Smooth muscle cell (in vitro differentiated cells): ENCODE data around the gene CDC6. TPM values are rescaled to one million over a fixed set of nuclear protein-coding genes. Genes with fewer than 3 reads are reported as not detected.

ENCODE experiments used
- DNase-seq: peaks from one replicate; lab custom pipeline; 2025; ENCODE audit not compliant: unreplicated experiment; lab: John Stamatoyannopoulos, UW
- H2AFZ ChIP-seq: fragments of 200-600 bp; sonication (generic); 2 replicates; pipeline ENCODE4 v1.6.0; 2016; ENCODE audit warnings: antibody characterized with exemption, low read depth, mild to moderate bottlenecking
- H3F3A ChIP-seq: fragments of 200-600 bp; sonication (generic); 2 replicates; pipeline ENCODE4 v1.6.0; 2017; ENCODE audit warnings: antibody characterized with exemption, low read depth
- H3K27ac ChIP-seq: fragments of 200-600 bp; sonication (generic); 2 replicates; pipeline ENCODE4 v1.5.1; 2016; ENCODE audit warnings: low read depth, mild to moderate bottlenecking
- H3K27me3 ChIP-seq: fragments of 200-600 bp; sonication (generic); 2 replicates; pipeline ENCODE4 v1.6.1; 2016; ENCODE audit warnings: low read depth, mild to moderate bottlenecking
- H3K36me3 ChIP-seq: fragments of 200-600 bp; sonication (generic); 2 replicates; pipeline ENCODE4 v1.5.1; 2016; ENCODE audit warnings: low read depth
- H3K4me1 ChIP-seq: fragments of 200-600 bp; sonication (generic); 2 replicates; pipeline ENCODE4 v1.5.1; 2016; ENCODE audit warnings: low read depth
- H3K4me2 ChIP-seq: fragments of 200-600 bp; sonication (generic); 2 replicates; pipeline ENCODE4 v1.6.0; 2016; ENCODE audit warnings: mild to moderate bottlenecking
- H3K4me3 ChIP-seq: fragments of 200-600 bp; sonication (generic); 2 replicates; pipeline ENCODE4 v1.5.1; 2016; ENCODE audit warnings: mild to moderate bottlenecking
- H3K79me2 ChIP-seq: fragments of 200-600 bp; sonication (generic); 2 replicates; pipeline ENCODE4 v1.6.0; 2016; ENCODE audit warnings: low read depth, mild to moderate bottlenecking
- H3K9ac ChIP-seq: fragments of 200-600 bp; sonication (generic); 2 replicates; pipeline ENCODE4 v1.6.0; 2016; ENCODE audit warnings: low read depth
- H3K9me3 ChIP-seq: fragments of 200-600 bp; sonication (generic); replicated peaks from 2 replicates; pipeline ENCODE4 v1.5.1; 2016; ENCODE audit warnings: low read depth
- H4K20me1 ChIP-seq: fragments of 200-600 bp; sonication (generic); 2 replicates; pipeline ENCODE4 v1.6.0; 2016; ENCODE audit warnings: low read depth
- CTCF ChIP-seq: fragments of 200-600 bp; sonication (generic); IDR thresholded peaks from 2 replicates; pipeline ENCODE4 v1.5.1; 2017; ENCODE audit warnings: borderline replicate concordance, mild to moderate bottlenecking, antibody characterized with exemption; ENCODE audit not compliant: insufficient read depth, poor library complexity, severe bottlenecking
- WGBS: methylation state at CpG from one replicate; pipeline ENCODE4 v1.1.7; 2016; ENCODE audit warnings: low lambda C conversion rate; 5-methylcytosine and 5-hydroxymethylcytosine counted together
- polyA plus RNA-seq: library from polyadenylated mRNA; unstranded; fragments of >200 nt; fragmentation: Nextera tagmentation; extraction: Ambion mirVana; gene quantifications from 2 replicates; pipeline ENCODE4 v1.2.1, GENCODE V29; 2016
- total RNA-seq: library from RNA; depleted of rRNA; stranded (reverse); fragments of >200 nt; gene quantifications from 2 replicates; pipeline ENCODE4 v1.2.3, GENCODE V29; 2014

Gene CDC6
- total and polyA plus RNA-seq, 2 experiments from 2014 or later = 5.5 to 15.1 TPM

GRCh38 chr17:40320756-40321523 lies 33.3 kb downstream of the CDC6 start:
- 71% methylated on average over 12 of the region's 19 CpGs for WGBS
- Histone ChIP-seq H2AFZ (no peak overlapping the region), H3K4me3 (no peak overlapping the region), H3K9me3 (no peaks in the 10 kb centered on the region), H3K79me2 (peaks cover 75% of the 10 kb centered on the region), H3K27ac (no peak overlapping the region), H3K9ac (peak overlapping the region; percentile 11), H3K4me1 (peaks cover 26% of the 10 kb centered on the region), H3F3A (peaks cover 5% of the 10 kb centered on the region), H3K36me3 (no peaks in the 10 kb centered on the region), H4K20me1 (peaks cover 74% of the 10 kb centered on the region), H3K27me3 (no peaks in the 10 kb centered on the region), H3K4me2 (peak overlapping the region; percentile 41)
- no peak for DNase-seq
- TF ChIP-seq CTCF = no peak

- no peak for TF ChIP-seq CTCF
- 94% methylated on average over 4 of the region's 4 CpGs for WGBS
These were observed 33.8 kb downstream of the CDC6 start for GRCh38 chr17:40321524-40321929.

GRCh38 chr17:40321961-40322357 lies 34.3 kb downstream of the CDC6 start:
- H3F3A ChIP-seq = no peaks in the 10 kb centered on the region
- no peak overlapping the region for H3K4me3 ChIP-seq
- no peak overlapping the region for H2AFZ ChIP-seq
- peaks cover 85% of the 10 kb centered on the region for H3K79me2 ChIP-seq
- H4K20me1 ChIP-seq = peaks cover 78% of the 10 kb centered on the region
- H3K36me3 ChIP-seq = no peaks in the 10 kb centered on the region
- H3K27me3 ChIP-seq = no peaks in the 10 kb centered on the region
- no peaks in the 10 kb centered on the region for H3K9me3 ChIP-seq
- peak overlapping the region; percentile 48 for H3K4me2 ChIP-seq
- no peak for TF ChIP-seq CTCF
- peaks cover 18% of the 10 kb centered on the region for H3K4me1 ChIP-seq
- H3K27ac ChIP-seq = peak overlapping the region; percentile 96
- H3K9ac ChIP-seq = peak overlapping the region; percentile 95
- 75% methylated on average over 4 of the region's 4 CpGs for WGBS
- DNase-seq = no peak

More at GRCh38 chr17:40321524-40321929, 33.8 kb downstream of the CDC6 start:
- no peak for DNase-seq
- no peaks in the 10 kb centered on the region for H3K27me3 ChIP-seq
- H3F3A ChIP-seq = no peaks in the 10 kb centered on the region
- peaks cover 74% of the 10 kb centered on the region for H4K20me1 ChIP-seq
- peak overlapping the region; percentile 48 for H3K4me2 ChIP-seq
- peak overlapping the region; percentile 96 for H3K27ac ChIP-seq
- H3K4me3 ChIP-seq = no peak overlapping the region
- peaks cover 81% of the 10 kb centered on the region for H3K79me2 ChIP-seq
- H3K9me3 ChIP-seq = no peaks in the 10 kb centered on the region
- H2AFZ ChIP-seq = no peak overlapping the region
- no peaks in the 10 kb centered on the region for H3K36me3 ChIP-seq
- no peak overlapping the region for H3K9ac ChIP-seq
- H3K4me1 ChIP-seq = peaks cover 21% of the 10 kb centered on the region
